Hepatocyte (in vitro differentiated cells): ENCODE results near the gene CMSS1. TPM values are rescaled to one million over a fixed set of nuclear protein-coding genes. Genes with fewer than 3 reads are reported as not detected.

Source experiments
- DNase-seq: peaks from one replicate; pipeline ENCODE4 v3.0.0-alpha.2; 2016; ENCODE audit warnings: low spot score
- H2AFZ ChIP-seq: fragments of 200-600 bp; sonication (generic); 2 replicates; pipeline ENCODE4 v1.6.0; 2016; ENCODE audit warnings: antibody characterized with exemption, mild to moderate bottlenecking
- H3K27ac ChIP-seq: fragments of 200-600 bp; sonication (generic); 2 replicates; pipeline ENCODE4 v1.5.1; 2016; ENCODE audit warnings: mild to moderate bottlenecking
- H3K27me3 ChIP-seq: fragments of 200-600 bp; sonication (generic); 2 replicates; pipeline ENCODE4 v1.6.1; 2016
- H3K36me3 ChIP-seq: fragments of 200-600 bp; sonication (generic); replicated peaks from 2 replicates; pipeline ENCODE4 v1.5.1; 2016; ENCODE audit warnings: low read depth; ENCODE audit not compliant: insufficient read depth
- H3K4me1 ChIP-seq: fragments of 200-600 bp; sonication (generic); 2 replicates; pipeline ENCODE4 v1.5.1; 2016; ENCODE audit warnings: mild to moderate bottlenecking, moderate library complexity; ENCODE audit not compliant: insufficient read depth
- H3K4me2 ChIP-seq: fragments of 200-600 bp; sonication (generic); 2 replicates; pipeline ENCODE4 v1.6.0; 2016
- H3K4me3 ChIP-seq: fragments of 200-600 bp; sonication (generic); 2 replicates; pipeline ENCODE4 v1.5.1; 2016; ENCODE audit warnings: mild to moderate bottlenecking
- H3K79me2 ChIP-seq: fragments of 200-600 bp; sonication (generic); 2 replicates; pipeline ENCODE4 v1.6.0; 2017; ENCODE audit warnings: mild to moderate bottlenecking
- H3K9me2 ChIP-seq: fragments of 200-600 bp; sonication (generic); replicated peaks from 2 replicates; pipeline ENCODE4 v1.6.0; 2017; ENCODE audit warnings: mild to moderate bottlenecking; ENCODE audit not compliant: insufficient read depth
- H3K9me3 ChIP-seq: fragments of 200-600 bp; sonication (generic); 2 replicates; pipeline ENCODE4 v1.5.1; 2016; ENCODE audit warnings: low read depth, mild to moderate bottlenecking
- H4K20me1 ChIP-seq: fragments of 200-600 bp; sonication (generic); 2 replicates; pipeline ENCODE4 v1.6.0; 2016; ENCODE audit warnings: mild to moderate bottlenecking; ENCODE audit not compliant: insufficient read depth, poor library complexity, severe bottlenecking
- CTCF ChIP-seq: fragments of 200-600 bp; sonication (generic); IDR thresholded peaks from 2 replicates; pipeline ENCODE4 v1.5.1; 2016; ENCODE audit warnings: antibody characterized with exemption, mild to moderate bottlenecking; ENCODE audit not compliant: poor library complexity
- EZH2 ChIP-seq: fragments of 200-600 bp; sonication (generic); IDR thresholded peaks from 2 replicates; pipeline ENCODE4 v1.6.1; 2016; ENCODE audit warnings: antibody characterized with exemption, mild to moderate bottlenecking, borderline replicate concordance
- EZH2phosphoT487 ChIP-seq: fragments of 200-600 bp; sonication (generic); IDR thresholded peaks from one replicate; pipeline ENCODE4 v1.6.1; 2018; ENCODE audit warnings: antibody characterized with exemption, mild to moderate bottlenecking, low read depth, moderate library complexity; ENCODE audit not compliant: unreplicated experiment, severe bottlenecking
- WGBS: methylation state at CpG from one replicate; pipeline ENCODE4 v1.1.6; 2016; ENCODE audit warnings: low lambda C conversion rate; ENCODE audit errors: missing lambda C conversion rate; 5-methylcytosine and 5-hydroxymethylcytosine counted together
- polyA plus RNA-seq: library from polyadenylated mRNA; unstranded; fragments of >200 nt; fragmentation: Nextera tagmentation; extraction: Ambion mirVana; gene quantifications from 2 replicates; pipeline ENCODE4 v1.2.1, GENCODE V29; 2016
- total RNA-seq: library from RNA; depleted of rRNA; stranded (reverse); fragments of >200 nt; gene quantifications from 2 replicates; pipeline ENCODE4 v1.2.3, GENCODE V29; 2014

Gene CMSS1
- total and polyA plus RNA-seq, 2 experiments from 2014 or later: 11.8 to 17.0 TPM

- Histone ChIP-seq H4K20me1 (no peaks in the 10 kb centered on the region), H3K4me3 (no peak overlapping the region), H3K27ac (no peak overlapping the region), H3K27me3 (no peaks in the 10 kb centered on the region), H3K4me1 (peaks cover 13% of the 10 kb centered on the region), H2AFZ (no peak overlapping the region), H3K36me3 (no peaks in the 10 kb centered on the region), H3K9me3 (peaks cover 4% of the 10 kb centered on the region), H3K9me2 (no peaks in the 10 kb centered on the region), H3K79me2 (no peaks in the 10 kb centered on the region), H3K4me2 (no peak overlapping the region)
- DNase-seq: no peak
- no peak for TF ChIP-seq EZH2
- TF ChIP-seq CTCF: no peak
- no peak for TF ChIP-seq EZH2phosphoT487
- WGBS: 74% methylated on average over 5 of the region's 5 CpGs
Measured at GRCh38 chr3:100214574-100214964, 396.9 kb downstream of the CMSS1 start.

GRCh38 chr3:100216713-100217112, 399.1 kb downstream of the CMSS1 start:
- Histone ChIP-seq H3K9me3 (peaks cover 13% of the 10 kb centered on the region), H3K27me3 (no peaks in the 10 kb centered on the region), H3K4me1 (no peaks in the 10 kb centered on the region), H3K4me3 (no peak overlapping the region), H4K20me1 (no peaks in the 10 kb centered on the region), H3K79me2 (no peaks in the 10 kb centered on the region), H3K27ac (no peak overlapping the region), H3K9me2 (no peaks in the 10 kb centered on the region), H3K4me2 (no peak overlapping the region), H2AFZ (no peak overlapping the region), H3K36me3 (no peaks in the 10 kb centered on the region)
- no peak for DNase-seq
- TF ChIP-seq EZH2phosphoT487 (no peak), EZH2 (no peak), CTCF (no peak)
- WGBS: 81% methylated on average over 1 of the region's 1 CpG

- peaks cover 13% of the 10 kb centered on the region for H3K9me3 ChIP-seq
- WGBS: 100% methylated on average over 1 of the region's 1 CpG
- no peaks in the 10 kb centered on the region for H4K20me1 ChIP-seq
- H2AFZ ChIP-seq: no peak overlapping the region
- TF ChIP-seq EZH2phosphoT487: no peak
- no peak for TF ChIP-seq EZH2
- TF ChIP-seq CTCF: no peak
- no peaks in the 10 kb centered on the region for H3K36me3 ChIP-seq
- DNase-seq: no peak
- H3K27ac ChIP-seq: no peak overlapping the region
- H3K4me3 ChIP-seq: no peak overlapping the region
- H3K79me2 ChIP-seq: no peaks in the 10 kb centered on the region
- H3K4me1 ChIP-seq: no peaks in the 10 kb centered on the region
- no peaks in the 10 kb centered on the region for H3K27me3 ChIP-seq
- H3K4me2 ChIP-seq: no peak overlapping the region
- no peaks in the 10 kb centered on the region for H3K9me2 ChIP-seq
Measured at GRCh38 chr3:100221159-100221558, 403.5 kb downstream of the CMSS1 start.

- 98% methylated on average over 25 of the region's 26 CpGs for WGBS
- TF ChIP-seq EZH2 (no peak), EZH2phosphoT487 (no peak), CTCF (no peak)
- H3K79me2 ChIP-seq: no peaks in the 10 kb centered on the region
Measured at GRCh38 chr3:100225193-100225592, 407.5 kb downstream of the CMSS1 start.

More at GRCh38 chr3:100225193-100225592, 407.5 kb downstream of the CMSS1 start:
- H3K4me3 ChIP-seq: no peak overlapping the region
- H3K36me3 ChIP-seq: no peaks in the 10 kb centered on the region
- no peaks in the 10 kb centered on the region for H3K27me3 ChIP-seq
- H4K20me1 ChIP-seq: no peaks in the 10 kb centered on the region
- H3K27ac ChIP-seq: no peak overlapping the region
- H3K4me2 ChIP-seq: no peak overlapping the region
- no peaks in the 10 kb centered on the region for H3K9me2 ChIP-seq
- DNase-seq: no peak
- peaks cover 6% of the 10 kb centered on the region for H3K9me3 ChIP-seq
- H3K4me1 ChIP-seq: no peaks in the 10 kb centered on the region
- no peak overlapping the region for H2AFZ ChIP-seq
